Fibroblast of skin of left biceps (primary cell): ENCODE data around the gene SPANXA1.
"Not testable (repeated sequence)": the region's sequence is repeated elsewhere in the genome, so short reads cannot be mapped to it uniquely, and the experiment has no call there.

ENCODE experiments used
- DNase-seq, 2 experiments: peaks; one replicate each; pipeline ENCODE4 v3.0.0-alpha.2; 2013; ENCODE audit warnings: low read depth in 2 of 2

SPANXA1 gene

GRCh38 chrX:141584638-141585037 lies at the start of gene SPANXA1:
TSS of gene SPANXA1 (minus strand) at chrX:141584738. CDS start at chrX:141584678, 60 bp downstream.
- DNase-seq, result not testable (repeated sequence)

- DNase-seq, result no peak
Observed at GRCh38 chrX:141632124-141632523, 47.6 kb upstream of the SPANXA1 start.

GRCh38 chrX:141619336-141619735 lies 34.8 kb upstream of the SPANXA1 start:
- no peak for DNase-seq

GRCh38 chrX:141609111-141609510 lies 24.6 kb upstream of the SPANXA1 start:
- DNase-seq, result no peak

- DNase-seq, result not testable (repeated sequence)
Observed at GRCh38 chrX:141589408-141589807, 4.9 kb upstream of the SPANXA1 start, which contains the start of gene SPANXA2. TSS of gene SPANXA2 (plus strand) at chrX:141589708. CDS start at chrX:141589768, 60 bp downstream.

- DNase-seq, result not testable (repeated sequence)
Observed at GRCh38 chrX:141542551-141542950, 42.0 kb downstream of the SPANXA1 start.
